Inflammatory macrophage (primary cell): Measurements from ENCODE around the gene LAIR2.
A peak's percentile ranks its signal among the peaks of the same experiment; 100 is the strongest.
"Not testable (repeated sequence)": the region's sequence is repeated elsewhere in the genome, so short reads cannot be mapped to it uniquely, and the experiment has no call there.

Experiments
- DNase-seq, 2 donors: peaks; one replicate each; pipeline ENCODE4 v3.0.0-alpha.2; 2020 to 2022

LAIR2 gene

GRCh38 chr19:54464630-54465425, 37.8 kb upstream of the LAIR2 start:
- peak; percentile 89 to 93 for DNase-seq

- DNase-seq: no peak
Observed at GRCh38 chr19:54465426-54466109, 37.1 kb upstream of the LAIR2 start.

DNA sequence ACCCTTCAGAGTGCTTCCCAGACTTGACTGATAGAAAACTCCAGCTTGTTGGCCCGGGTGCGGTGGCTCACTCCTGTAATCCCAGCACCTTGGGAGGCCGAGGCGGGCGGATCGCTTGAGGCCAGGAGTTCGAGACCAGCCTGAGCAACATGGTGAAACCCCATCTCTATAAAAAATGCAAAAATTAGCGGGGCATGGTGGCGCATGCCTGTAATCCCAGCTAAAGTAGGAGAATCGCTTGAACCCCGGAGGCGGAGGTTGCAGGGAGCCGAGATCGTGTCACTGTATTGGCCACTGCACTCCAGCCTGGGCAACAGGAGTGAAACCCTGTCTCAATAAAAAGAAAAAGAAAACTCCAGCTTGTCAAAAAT, 36.5 kb upstream of the LAIR2 start:
- DNase-seq: not testable (repeated sequence)

GRCh38 chr19:54469496-54469934, 33.1 kb upstream of the LAIR2 start:
- DNase-seq: no peak

DNA sequence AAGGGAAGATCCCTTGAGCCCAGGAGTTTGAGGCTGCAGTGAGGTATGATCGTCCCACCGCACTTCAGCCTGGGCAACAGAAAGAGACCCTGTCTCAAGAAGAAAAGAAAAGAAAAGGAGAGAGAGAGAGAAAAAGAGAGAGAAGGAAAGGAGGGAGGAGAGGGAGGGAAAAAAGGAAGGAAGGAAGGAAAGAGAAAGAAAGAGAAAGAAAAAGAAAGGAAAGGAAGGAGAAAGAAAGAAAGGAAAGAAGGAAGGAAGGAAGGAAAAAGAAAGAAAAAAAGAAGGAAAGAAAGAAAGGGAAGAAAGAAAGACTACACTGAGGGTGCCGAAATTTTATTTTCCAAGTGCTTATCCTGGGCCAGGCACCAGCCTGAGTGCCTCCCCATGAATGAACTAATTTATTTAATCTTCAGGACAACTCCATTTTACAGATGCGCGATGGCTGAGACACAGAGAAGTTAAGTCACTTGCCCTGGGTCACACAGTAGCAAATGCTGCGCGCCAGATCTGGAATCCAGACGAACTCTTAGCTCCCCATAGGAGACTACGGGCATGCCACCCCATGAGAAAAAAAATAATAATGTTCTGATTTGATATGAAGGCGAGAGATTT, 32.2 kb upstream of the LAIR2 start:
- no peak for DNase-seq

- peak in 1 of 2 donors; percentile 23 for DNase-seq
Observed at GRCh38 chr19:54470991-54471782, 31.4 kb upstream of the LAIR2 start.

DNA sequence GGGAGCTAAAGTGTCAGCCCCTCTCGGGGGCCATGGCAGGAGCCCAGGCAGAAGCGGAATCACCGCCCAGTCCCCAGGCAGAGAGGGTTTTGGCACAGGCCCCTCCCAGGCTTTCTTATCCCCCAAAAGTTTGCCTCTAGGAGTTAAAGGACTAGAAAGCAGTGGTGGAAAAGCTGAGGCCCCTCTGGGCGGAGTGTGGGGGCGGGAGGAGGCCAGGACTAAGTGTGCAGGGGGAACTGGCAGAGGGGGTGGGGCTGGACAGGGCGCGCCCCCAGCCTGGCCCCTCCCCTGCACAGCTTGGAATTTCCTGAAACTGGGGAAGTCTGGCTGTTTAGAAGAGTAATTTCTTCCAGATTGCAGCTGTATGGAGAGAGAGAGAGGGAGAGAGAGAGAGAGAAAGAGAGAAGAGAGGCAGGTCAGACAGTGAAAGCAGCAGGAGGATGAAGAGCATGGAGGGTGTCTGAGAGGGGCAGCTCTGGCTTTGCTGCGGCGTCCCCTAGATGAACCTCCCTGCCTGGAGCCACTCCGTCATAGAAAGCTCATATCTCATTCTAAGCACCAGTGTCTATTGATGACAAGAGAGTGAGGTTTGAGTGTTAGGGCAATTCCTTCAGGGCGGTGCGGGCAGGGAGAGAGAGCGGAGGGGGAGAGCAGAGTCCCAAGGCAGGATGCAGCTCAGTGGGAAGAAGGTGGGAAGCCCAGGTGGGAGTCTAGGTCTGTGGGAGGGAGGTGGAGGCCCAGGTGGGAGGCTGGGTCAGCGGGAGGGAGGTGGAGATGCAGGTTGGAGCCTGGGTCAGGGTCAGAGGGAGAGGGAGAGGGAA, 29.4 kb upstream of the LAIR2 start, which contains the start of gene CDC42EP5:
Gene CDC42EP5 (minus strand): TSS at position 226 of the 821 bp plus-strand sequence. CDS start 7,749 bp downstream, outside the sequence.
- peak; percentile 23 to 53 for DNase-seq

DNA sequence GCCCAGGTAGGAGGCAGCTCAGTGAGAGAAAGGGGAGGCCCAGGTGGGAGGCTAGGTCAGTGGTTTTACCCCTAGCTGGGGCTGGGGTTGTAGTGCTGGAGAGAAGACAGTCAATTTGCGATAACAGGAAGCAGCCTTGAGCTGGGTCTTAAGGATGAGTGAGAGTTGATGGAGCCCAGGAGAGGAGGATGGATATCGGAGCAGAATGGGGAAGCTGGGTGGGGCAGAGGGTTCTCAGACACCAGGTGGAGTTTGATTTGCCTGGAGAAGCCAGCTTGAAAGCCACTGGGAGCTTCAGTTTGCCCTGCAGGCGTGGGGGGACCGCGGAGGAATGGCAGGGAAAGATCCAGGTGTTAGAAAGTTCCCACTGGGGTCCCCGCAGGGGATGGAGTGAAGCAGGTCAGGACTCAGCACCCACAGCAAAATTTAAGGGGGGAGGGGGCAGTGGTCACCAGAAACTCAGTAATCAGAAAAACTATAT, 28.7 kb upstream of the LAIR2 start:
- no peak for DNase-seq

DNA sequence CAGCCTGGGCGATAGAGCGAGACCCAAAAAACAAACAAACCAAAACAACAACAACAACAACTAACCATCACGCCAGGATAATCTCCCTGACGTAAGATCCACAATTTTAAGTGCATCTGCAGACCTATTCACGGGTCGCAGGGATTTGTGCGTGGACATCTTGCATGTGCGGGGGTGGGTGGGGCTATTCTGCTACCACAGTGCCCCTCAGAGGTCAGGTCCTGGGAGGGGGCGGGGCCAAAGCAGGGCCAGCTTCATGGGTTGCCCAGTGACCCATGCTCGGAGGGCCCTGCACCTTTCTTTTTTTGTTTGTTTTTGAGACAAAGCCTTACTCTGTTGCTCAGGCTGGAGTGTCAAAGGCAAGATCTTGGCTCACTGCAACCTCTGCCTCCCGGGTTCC, 26.9 kb upstream of the LAIR2 start:
- DNase-seq: no peak

GRCh38 chr19:54477650-54478049, 25.0 kb upstream of the LAIR2 start:
- peak; percentile 20 to 47 for DNase-seq

DNA sequence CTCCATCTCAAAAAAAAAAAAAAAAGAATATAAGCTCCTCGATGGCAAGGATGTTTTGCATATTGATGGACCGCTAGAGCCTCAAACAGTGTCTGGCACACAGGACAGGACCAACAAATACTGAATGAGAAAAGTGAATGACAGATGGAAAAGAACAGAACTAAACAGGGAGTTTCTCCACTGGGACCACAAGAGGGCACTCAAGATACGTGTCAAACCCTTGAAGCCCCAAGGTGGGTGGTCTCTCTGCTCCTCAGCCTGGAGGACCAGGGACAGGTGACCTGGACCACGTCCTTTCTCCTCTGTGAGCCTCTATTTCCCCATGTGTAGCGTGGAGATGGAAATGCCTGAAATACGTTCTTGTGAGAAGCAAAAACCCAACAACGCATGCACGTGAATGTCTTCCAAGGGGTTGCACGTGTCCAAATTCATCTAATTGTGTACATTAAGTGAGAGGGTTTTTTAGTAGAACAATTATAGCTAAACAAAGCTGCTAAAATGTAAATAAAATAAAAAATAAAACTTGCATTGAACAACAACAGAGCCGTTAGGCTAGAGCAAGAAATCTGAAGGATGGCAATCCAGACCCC, 23.9 kb upstream of the LAIR2 start:
- peak; percentile 30 to 33 for DNase-seq

GRCh38 chr19:54480051-54480450, 22.6 kb upstream of the LAIR2 start:
- peak; percentile 55 to 82 for DNase-seq

DNA sequence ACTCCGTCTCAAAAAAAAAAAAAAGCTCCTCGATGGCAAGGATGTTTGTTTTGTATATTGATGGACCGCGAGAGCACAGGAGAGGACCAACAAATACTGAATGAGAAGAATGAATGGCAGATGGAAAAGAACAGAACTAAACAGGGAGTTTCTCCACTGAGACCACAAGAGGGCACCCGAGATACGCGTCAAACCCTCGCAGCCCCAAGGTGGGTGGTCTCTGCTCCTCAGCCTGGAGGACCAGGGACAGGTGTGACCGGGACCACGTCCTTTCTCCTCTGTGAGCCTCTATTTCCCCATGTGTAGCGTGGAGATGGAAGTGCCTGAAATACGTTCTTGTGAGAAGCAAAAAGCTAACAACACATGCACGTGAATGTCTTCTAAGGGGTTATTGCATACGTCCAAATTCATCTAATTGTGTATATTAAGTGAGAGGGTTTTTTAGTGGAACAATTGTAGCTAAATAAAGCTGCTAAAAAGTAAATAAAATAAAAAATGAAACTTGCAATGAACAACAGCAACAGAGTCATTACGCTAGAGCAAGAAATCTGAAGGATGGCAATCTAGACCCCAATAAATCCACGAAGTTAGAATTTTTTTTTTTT, 21.2 kb upstream of the LAIR2 start:
- DNase-seq: peak; percentile 12 to 25

DNA sequence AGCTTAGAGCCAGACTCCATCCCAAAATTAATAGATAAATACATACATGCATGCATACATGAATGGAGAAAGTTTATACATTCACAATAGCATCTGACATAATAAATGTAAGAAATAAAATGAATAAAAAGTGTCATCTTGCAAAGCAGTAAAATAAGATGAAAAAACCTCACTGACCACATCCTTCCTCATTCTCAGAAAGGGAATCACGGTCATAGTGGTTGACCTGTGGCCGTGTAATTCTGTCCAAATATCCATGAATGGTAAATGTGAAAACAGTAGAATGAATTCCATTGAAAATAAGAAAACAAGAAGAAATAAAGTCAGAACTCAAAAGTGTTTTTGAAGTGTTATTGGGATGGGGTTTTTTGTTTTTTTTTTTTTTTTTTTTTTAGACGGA, 19.7 kb upstream of the LAIR2 start:
- DNase-seq: peak; percentile 59 to 81

DNA sequence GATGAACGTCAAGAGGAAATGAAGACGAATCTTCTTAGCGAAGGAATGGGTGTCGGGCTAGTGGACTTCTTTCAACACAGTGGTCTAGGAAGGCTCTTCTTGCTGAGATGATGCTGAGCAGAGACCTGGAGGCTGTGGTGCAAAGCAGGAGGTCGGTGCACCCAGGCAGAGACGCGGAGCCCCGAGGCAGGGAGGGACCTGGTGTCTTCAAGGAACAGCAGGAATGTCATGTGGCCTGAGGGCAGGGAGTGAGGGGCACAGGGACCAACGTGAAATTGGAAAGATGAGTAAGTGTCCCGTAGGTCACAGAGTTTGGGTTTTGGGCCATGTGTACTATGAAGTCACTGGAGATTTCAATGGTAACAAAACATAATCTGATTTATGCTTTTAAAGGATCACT, 18.2 kb upstream of the LAIR2 start:
- DNase-seq: no peak

GRCh38 chr19:54485851-54486250, 16.8 kb upstream of the LAIR2 start:
- DNase-seq: peak in 1 of 2 donors; percentile 22

- no peak for DNase-seq
Observed at GRCh38 chr19:54489341-54489740, 13.3 kb upstream of the LAIR2 start.

GRCh38 chr19:54489766-54490165, 12.9 kb upstream of the LAIR2 start:
- no peak for DNase-seq

GRCh38 chr19:54492568-54492967, 10.1 kb upstream of the LAIR2 start:
- DNase-seq: no peak

DNA sequence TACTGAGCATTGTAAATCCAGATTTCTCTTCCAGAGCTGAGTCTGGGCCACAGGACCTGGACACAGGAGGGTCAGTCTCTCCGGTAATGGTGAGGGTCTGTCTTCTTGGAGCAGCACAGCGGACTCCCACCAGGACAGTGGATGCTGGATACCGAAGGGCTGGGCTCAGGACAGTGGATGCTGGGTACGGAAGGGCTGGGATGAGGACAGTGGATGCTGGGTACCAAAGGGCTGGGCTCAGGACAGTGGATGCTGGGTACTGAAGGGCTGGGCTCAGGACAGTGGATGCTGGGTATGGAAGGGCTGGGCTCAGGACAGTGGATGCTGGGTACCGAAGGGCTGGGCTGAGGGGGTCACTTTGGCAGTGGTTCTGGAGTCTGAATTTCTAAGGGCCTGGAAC, 9.6 kb upstream of the LAIR2 start:
- not testable (repeated sequence) for DNase-seq
